ENCODE measurements around the gene CHCT1. TPM values are rescaled to one million over a fixed set of nuclear protein-coding genes. Genes with fewer than 3 reads are reported as not detected.
"Not testable (repeated sequence)": the region's sequence is repeated elsewhere in the genome, so short reads cannot be mapped to it uniquely, and the experiment has no call there.

Gene CHCT1
- total RNA-seq, 1 donor from 2014 or later = not detected

GRCh38 chr17:60421273-60422161 is 772 bp upstream of the CHCT1 start:
- no peaks in the 10 kb centered on the region for H3K9me3 ChIP-seq
- no peaks in the 10 kb centered on the region for H3K27me3 ChIP-seq
- H3K4me1 ChIP-seq = peaks cover 3% of the 10 kb centered on the region
- DNase-seq (peak; percentile 89), ATAC-seq (peak; percentile 96)
- peak; percentile 95 for TF ChIP-seq CTCF (IDR thresholded peaks at IDR 0.05)
- no peaks in the 10 kb centered on the region for H3K36me3 ChIP-seq
- H3K27ac ChIP-seq = peak overlapping the region; percentile 45
- peak overlapping the region; percentile 60 for H3K4me3 ChIP-seq
- intact Hi-C loops (cut with DNase I) = no loop called here

GRCh38 chr17:60423865-60424264 is 1.6 kb downstream of the CHCT1 start:
- Histone ChIP-seq H3K27ac (no peak overlapping the region), H3K4me1 (peaks cover 3% of the 10 kb centered on the region), H3K4me3 (no peak overlapping the region), H3K9me3 (no peaks in the 10 kb centered on the region), H3K27me3 (no peaks in the 10 kb centered on the region), H3K36me3 (no peaks in the 10 kb centered on the region)
- TF ChIP-seq CTCF (IDR thresholded peaks at IDR 0.05) = no peak
- DNase-seq (no peak), ATAC-seq (no peak)
- intact Hi-C loops (cut with DNase I) = no loop called here

GRCh38 chr17:60425626-60426025 is 3.3 kb downstream of the CHCT1 start:
- Histone ChIP-seq H3K27ac (no peak overlapping the region), H3K4me1 (peaks cover 3% of the 10 kb centered on the region), H3K36me3 (no peaks in the 10 kb centered on the region), H3K27me3 (no peaks in the 10 kb centered on the region), H3K4me3 (no peak overlapping the region), H3K9me3 (no peaks in the 10 kb centered on the region)
- intact Hi-C loops (cut with DNase I) = no loop called here
- ATAC-seq (no peak), DNase-seq (no peak)
- no peak for TF ChIP-seq CTCF (IDR thresholded peaks at IDR 0.05)

- Histone ChIP-seq H3K9me3 (no peaks in the 10 kb centered on the region), H3K36me3 (no peaks in the 10 kb centered on the region), H3K4me1 (no peaks in the 10 kb centered on the region), H3K4me3 (no peak overlapping the region), H3K27ac (no peak overlapping the region), H3K27me3 (no peaks in the 10 kb centered on the region)
- intact Hi-C loops (cut with DNase I) = no loop called here
- DNase-seq = no peak
- no peak for TF ChIP-seq CTCF (IDR thresholded peaks at IDR 0.05)
- no peak for ATAC-seq
Measured at GRCh38 chr17:60426596-60426995, 4.3 kb downstream of the CHCT1 start.

- H3K4me1 ChIP-seq; DNase-seq; H3K9me3 ChIP-seq; H3K27ac ChIP-seq; H3K27me3 ChIP-seq; ATAC-seq; intact Hi-C loops (cut with DNase I); H3K4me3 ChIP-seq; H3K36me3 ChIP-seq: not testable (repeated sequence)
Measured at GRCh38 chr17:60428491-60428890, 6.2 kb downstream of the CHCT1 start.

- H3K27me3 ChIP-seq; H3K36me3 ChIP-seq; DNase-seq; H3K4me3 ChIP-seq; H3K9me3 ChIP-seq; H3K4me1 ChIP-seq; H3K27ac ChIP-seq; intact Hi-C loops (cut with DNase I); ATAC-seq: not testable (repeated sequence)
Measured at GRCh38 chr17:60430561-60430960, 8.3 kb downstream of the CHCT1 start.

- H3K9me3 ChIP-seq; H3K4me1 ChIP-seq; ATAC-seq; H3K4me3 ChIP-seq; intact Hi-C loops (cut with DNase I); DNase-seq; H3K27me3 ChIP-seq; H3K27ac ChIP-seq; H3K36me3 ChIP-seq: not testable (repeated sequence)
Measured at GRCh38 chr17:60433021-60433997, 11.0 kb downstream of the CHCT1 start.
